GM12874 (cell line): ENCODE results near the gene SHISAL2A.

Experiments
- CTCF ChIP-seq: IDR thresholded peaks from 2 replicates; pipeline ENCODE4 v1.5.1; 2011; ENCODE audit warnings: low read depth, mild to moderate bottlenecking, control low read depth, low read length, moderate library complexity; ENCODE audit not compliant: insufficient read depth

The SHISAL2A gene

GRCh38 chr1:52670604-52671003 is 37.6 kb downstream of the SHISAL2A start:
- no peak for TF ChIP-seq CTCF

DNA sequence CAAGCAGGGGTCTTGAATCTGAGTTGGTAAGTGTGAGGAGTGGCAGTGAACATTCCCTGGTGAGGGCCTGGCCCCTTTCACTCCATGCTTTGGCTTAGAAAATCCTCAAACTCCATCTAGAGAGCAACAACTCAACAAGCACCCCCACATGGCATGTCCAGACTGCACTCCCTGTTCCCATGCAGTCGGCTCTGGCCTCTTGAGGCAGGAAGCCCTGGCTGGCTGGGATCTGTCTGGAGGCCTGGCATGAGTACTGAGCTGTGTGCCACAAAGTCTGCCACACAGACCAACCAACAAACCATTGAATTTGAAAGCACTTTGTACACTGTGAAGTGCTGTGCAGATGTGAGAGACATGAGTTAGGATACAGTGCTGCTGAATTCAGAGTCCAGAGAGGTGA is 40.0 kb downstream of the SHISAL2A start:
- TF ChIP-seq CTCF = no peak

- TF ChIP-seq CTCF = no peak
Observed at GRCh38 chr1:52673513-52673912, 40.5 kb downstream of the SHISAL2A start.

DNA sequence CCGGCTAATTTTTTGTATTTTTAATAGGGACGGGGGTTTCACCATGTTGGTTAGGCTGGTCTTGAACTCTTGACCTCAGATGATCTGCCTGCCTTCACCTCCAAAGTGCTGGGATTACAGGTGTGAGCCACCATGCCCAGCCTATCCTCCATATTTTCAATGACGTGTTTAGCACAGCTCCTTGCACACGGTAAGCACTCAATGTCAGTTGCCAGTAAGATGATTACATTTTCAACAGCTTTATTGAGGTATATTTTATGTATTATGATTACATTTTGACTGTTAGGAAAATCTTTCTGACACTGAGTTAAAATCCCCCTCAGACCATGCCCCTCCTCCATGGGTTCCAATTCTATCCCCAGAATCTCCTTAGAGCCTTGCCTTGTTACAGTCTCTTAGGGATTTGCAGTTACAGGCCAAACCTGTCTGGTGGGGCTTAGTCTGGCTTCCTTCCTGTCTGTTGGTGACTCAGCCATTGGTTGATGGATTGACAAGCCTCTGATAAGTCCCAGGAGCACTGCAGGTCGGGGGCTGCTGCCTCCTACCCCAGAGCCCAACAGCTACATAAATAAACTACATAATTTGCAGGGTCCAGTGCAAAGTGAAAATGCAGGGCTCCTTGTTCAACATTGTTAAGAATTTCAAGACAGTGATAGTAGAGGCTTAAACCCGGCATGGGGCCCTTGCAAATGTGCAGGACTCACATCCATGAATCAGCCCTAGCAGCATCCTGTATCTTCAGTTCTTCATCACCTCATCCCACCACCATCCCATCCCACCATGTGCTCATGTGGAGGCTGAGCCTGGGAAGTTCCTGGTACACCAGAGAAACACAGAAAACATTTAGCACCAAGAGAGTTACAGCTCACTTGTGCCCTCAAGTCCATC is 41.8 kb downstream of the SHISAL2A start:
- no peak for TF ChIP-seq CTCF

GRCh38 chr1:52676249-52676903 is 43.4 kb downstream of the SHISAL2A start:
- TF ChIP-seq CTCF = no peak

DNA sequence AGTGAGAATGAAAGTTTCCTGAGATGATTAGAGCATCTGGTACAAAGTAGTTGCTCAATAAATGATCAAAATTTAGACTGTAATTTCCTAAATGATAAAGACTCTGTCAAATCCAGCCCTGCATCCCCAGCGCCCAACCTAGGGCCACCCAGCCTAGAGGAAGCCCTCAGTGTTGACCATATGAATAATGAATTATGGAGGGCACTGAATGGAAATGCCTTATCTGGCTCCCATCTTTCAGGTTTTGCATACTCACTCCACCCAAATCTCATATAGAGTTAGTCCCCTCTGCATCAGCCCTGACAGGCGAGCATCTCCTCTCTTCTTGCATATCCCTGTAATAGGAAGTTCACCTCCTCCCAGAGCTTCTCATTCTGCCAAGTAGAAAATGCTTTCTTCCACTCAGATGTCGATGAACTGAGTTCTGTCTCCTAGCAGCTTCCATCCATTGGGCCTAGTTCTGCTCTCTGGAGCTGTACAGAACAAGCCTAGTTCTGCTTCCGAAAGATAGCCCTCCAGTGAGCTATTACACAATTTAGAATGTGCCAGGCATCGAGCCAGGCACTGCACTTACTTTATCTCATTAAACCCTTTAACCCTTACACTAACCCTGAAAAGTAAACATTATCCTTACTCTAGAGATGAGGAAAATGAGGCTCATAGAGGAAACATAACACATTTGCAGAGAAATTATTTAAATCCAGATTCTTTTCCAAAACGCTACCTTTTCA is 44.3 kb downstream of the SHISAL2A start:
- no peak for TF ChIP-seq CTCF

DNA sequence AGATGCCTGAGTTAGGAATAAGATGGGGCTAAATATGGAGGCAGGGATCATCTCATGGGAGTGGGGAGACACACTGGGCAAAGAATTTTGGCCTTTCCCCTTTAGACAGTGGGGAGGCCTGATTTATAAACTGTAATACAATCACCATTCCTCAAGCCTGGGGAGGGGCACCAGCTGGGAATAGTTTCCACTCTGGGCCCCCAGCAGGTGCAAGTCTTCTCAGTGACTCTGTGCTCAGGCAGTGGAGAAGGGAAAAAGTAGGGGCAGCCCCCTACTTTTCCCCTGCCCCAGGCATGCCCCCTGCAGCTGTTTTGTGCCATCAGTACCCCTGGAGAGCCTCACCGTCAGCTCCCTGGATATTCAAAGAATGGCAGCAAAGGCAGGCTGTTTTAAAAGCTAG is 46.1 kb downstream of the SHISAL2A start:
- TF ChIP-seq CTCF = no peak
